LNCaP clone FGC (cell line): ENCODE measurements around the gene LNX2.

ENCODE experiments used
- DNase-seq: peaks from one replicate; pipeline ENCODE4 v3.0.0-alpha.2; 2011; ENCODE audit warnings: low read depth
- H3K4me3 ChIP-seq: 2 replicates; pipeline ENCODE4 v1.5.1; 2011; ENCODE audit warnings: mild to moderate bottlenecking, low read depth, low read length, control low read depth
- TF ChIP-seq, protein P1 (sequence below): IDR thresholded peaks from 2 replicates; pipeline ENCODE4 v1.5.1; 2012; ENCODE audit warnings: mild to moderate bottlenecking; ENCODE audit not compliant: control insufficient read depth, insufficient read depth; ENCODE audit errors: extremely low read depth

LNX2 gene

DNA sequence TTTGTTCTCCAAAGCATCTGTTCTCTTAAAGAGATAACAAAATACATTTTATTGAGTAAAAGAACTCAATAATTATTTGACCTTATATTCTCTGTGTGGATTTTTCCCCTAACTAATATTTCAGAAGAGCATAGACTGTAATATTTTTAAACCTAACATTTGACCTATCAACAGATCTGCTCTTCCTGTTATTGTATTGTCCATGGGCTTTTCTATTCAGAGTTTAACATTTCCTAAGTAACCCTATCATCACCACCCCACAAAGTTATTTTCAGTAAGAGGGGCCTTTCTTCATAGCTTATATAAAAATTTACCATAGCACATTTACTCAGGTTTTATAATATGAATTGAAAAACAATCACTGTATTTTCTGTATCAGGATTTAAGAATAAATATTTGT lies 18.9 kb upstream of the LNX2 start:
- TF ChIP-seq, protein P1, sequence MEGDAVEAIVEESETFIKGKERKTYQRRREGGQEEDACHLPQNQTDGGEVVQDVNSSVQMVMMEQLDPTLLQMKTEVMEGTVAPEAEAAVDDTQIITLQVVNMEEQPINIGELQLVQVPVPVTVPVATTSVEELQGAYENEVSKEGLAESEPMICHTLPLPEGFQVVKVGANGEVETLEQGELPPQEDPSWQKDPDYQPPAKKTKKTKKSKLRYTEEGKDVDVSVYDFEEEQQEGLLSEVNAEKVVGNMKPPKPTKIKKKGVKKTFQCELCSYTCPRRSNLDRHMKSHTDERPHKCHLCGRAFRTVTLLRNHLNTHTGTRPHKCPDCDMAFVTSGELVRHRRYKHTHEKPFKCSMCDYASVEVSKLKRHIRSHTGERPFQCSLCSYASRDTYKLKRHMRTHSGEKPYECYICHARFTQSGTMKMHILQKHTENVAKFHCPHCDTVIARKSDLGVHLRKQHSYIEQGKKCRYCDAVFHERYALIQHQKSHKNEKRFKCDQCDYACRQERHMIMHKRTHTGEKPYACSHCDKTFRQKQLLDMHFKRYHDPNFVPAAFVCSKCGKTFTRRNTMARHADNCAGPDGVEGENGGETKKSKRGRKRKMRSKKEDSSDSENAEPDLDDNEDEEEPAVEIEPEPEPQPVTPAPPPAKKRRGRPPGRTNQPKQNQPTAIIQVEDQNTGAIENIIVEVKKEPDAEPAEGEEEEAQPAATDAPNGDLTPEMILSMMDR, result no peak
- no peak for DNase-seq
- no peak overlapping the region for H3K4me3 ChIP-seq

GRCh38 chr13:27638521-27638920 lies 18.2 kb upstream of the LNX2 start:
- TF ChIP-seq, protein P1, result no peak
- DNase-seq, result no peak
- no peak overlapping the region for H3K4me3 ChIP-seq

GRCh38 chr13:27638001-27638400 lies 17.7 kb upstream of the LNX2 start:
- no peak for DNase-seq
- TF ChIP-seq, protein P1, result no peak

GRCh38 chr13:27637289-27637626 lies 16.9 kb upstream of the LNX2 start:
- no peak overlapping the region for H3K4me3 ChIP-seq
- no peak for DNase-seq
- TF ChIP-seq, protein P1, result no peak

More at GRCh38 chr13:27638001-27638400, 17.7 kb upstream of the LNX2 start:
- no peak overlapping the region for H3K4me3 ChIP-seq

DNA sequence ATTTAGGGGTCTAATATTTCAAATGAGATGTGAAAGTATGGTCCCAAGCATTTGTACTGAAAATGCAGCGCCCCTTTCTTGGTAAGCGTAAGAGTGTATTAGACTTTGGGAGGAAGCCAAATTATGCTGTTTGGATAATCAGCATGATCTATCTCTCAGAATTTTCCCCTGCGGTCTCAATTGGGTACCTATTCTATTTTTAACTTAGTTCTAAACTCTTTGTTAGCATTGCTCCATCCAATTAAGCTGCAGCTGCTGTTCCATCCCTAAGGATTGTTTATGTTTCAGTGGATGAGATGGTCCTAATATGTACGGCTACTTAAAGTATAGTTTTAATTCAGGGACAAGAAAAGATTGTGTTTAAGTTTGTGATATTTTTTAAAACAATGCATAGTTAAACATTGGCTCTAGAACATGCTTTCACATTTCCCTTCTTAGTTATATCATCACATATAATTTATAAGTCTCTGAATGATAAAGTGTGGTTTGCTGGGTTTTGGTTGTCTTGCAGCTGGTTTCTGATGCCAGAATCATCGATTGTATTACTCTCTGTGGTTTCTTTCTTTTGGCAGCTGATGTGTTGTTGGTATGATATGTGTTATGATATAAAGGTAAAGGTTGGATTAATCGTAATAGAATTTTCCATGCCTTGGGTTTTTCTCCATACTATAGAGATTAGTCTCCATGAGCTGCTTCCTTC lies 16.4 kb upstream of the LNX2 start:
- DNase-seq, result no peak

DNA sequence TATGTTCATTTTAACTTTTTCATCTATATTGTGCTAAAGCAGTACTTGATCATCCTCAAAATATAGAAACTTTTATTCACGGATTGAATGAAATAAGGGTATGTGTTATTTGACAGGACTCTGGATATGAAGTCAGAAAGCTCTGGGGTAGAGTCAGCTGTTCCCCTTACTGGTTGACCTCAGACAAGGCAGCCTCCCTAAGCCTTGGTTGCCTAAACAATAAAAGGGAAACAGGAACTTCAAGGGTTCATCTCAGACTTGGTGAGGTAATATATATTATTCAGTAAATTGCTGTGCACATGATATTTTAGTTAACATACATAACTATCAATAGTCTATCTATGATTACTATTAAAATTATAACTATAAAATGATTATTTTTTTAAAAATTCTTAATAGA lies 14.9 kb upstream of the LNX2 start:
- H3K4me3 ChIP-seq, result no peak overlapping the region
- DNase-seq, result no peak
- TF ChIP-seq, protein P1, result no peak

More for the DNA sequence above, 16.4 kb upstream of the LNX2 start:
- no peak overlapping the region for H3K4me3 ChIP-seq
- TF ChIP-seq, protein P1, result no peak

DNA sequence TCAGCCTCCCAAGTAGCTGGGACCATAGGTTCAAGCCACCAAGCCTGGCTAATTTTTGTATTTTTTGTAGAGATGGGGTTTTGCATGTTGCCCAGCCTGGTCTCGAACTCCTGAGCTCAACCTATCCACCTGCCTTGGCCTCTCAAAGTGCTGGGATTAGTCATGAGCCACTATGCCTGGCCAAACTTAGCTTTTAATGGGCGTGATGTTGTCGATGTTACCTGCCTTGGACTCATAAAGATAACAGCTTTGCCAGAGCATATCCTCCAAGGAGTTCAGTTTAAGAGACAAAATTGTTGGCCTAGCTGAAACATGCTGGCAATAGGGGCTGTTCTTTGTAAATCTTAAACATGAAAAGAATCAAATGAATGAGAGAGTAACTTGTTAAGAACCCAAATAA lies 14.5 kb upstream of the LNX2 start:
- TF ChIP-seq, protein P1, result no peak
- no peak for DNase-seq
- no peak overlapping the region for H3K4me3 ChIP-seq
